ENCODE measurements around the gene CCNG2.
A peak's percentile ranks its signal among the peaks of the same experiment; 100 is the strongest.
"Not testable (repeated sequence)": the region's sequence is repeated elsewhere in the genome, so short reads cannot be mapped to it uniquely, and the experiment has no call there.

Gene CCNG2

DNA sequence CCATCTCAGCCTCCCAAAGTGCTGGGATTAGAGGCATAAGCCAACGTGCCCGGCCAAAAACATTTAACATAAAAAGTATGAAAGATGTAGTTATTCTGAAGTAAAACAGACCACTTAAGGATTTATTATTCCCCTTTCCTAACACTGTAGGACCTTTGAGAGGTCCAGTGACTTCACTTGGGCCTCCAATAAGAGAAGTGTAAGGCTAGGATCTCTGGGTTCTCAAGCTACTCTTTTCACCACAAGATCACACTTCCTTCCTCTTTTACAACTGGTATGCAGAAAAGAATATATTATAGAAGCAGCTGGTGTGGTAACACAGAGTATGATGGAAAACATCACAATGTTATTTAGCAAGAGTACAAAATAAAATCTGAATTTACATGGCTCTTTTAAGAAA lies 30.2 kb upstream of the CCNG2 start:
- DNase-seq (ENCODE audit: low read depth) = peak; percentile 83
- no peak overlapping the region for H3K4me3 ChIP-seq (ENCODE audit: low read depth, low read length)

DNA sequence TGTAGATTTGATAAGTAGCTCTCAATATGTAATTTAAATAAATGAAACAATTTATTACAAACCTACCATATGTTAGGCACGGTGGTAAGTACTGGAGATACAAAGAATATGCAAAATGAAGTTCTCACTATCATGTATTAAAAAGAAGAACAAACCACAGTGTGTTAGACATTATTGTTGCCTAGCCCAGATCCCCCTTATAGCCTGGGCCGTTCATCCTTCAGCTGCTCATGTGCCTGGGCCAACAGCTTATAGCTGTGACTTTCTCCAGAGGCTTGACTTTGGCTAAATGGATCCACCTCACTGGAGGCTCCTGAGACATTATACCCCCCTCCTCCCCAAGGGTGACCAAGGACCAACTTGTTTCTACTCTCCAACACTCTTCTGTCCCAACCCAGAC lies 29.8 kb upstream of the CCNG2 start:
- DNase-seq (ENCODE audit: low read depth) = peak; percentile 20
- TF ChIP-seq MAX (IDR thresholded peaks at IDR 0.05; ENCODE audit: low read depth, low read length) (no peak), MYC (IDR thresholded peaks at IDR 0.05; ENCODE audit: low read depth, low read length) (no peak), POLR2A (IDR thresholded peaks at IDR 0.05; ENCODE audit: extremely low read depth, insufficient read length) (no peak)
- TF ChIP-seq, protein P1, sequence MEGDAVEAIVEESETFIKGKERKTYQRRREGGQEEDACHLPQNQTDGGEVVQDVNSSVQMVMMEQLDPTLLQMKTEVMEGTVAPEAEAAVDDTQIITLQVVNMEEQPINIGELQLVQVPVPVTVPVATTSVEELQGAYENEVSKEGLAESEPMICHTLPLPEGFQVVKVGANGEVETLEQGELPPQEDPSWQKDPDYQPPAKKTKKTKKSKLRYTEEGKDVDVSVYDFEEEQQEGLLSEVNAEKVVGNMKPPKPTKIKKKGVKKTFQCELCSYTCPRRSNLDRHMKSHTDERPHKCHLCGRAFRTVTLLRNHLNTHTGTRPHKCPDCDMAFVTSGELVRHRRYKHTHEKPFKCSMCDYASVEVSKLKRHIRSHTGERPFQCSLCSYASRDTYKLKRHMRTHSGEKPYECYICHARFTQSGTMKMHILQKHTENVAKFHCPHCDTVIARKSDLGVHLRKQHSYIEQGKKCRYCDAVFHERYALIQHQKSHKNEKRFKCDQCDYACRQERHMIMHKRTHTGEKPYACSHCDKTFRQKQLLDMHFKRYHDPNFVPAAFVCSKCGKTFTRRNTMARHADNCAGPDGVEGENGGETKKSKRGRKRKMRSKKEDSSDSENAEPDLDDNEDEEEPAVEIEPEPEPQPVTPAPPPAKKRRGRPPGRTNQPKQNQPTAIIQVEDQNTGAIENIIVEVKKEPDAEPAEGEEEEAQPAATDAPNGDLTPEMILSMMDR (IDR thresholded peaks at IDR 0.05; ENCODE audit: low read depth, low read length) = no peak
- H3K4me3 ChIP-seq (ENCODE audit: low read depth, low read length) = no peak overlapping the region

More for the DNA sequence above, 30.2 kb upstream of the CCNG2 start:
- TF ChIP-seq, protein P1 (IDR thresholded peaks at IDR 0.05; ENCODE audit: low read depth, low read length) = no peak
- TF ChIP-seq MAX (IDR thresholded peaks at IDR 0.05; ENCODE audit: low read depth, low read length) = no peak
- TF ChIP-seq MYC (IDR thresholded peaks at IDR 0.05; ENCODE audit: low read depth, low read length) = no peak
- no peak for TF ChIP-seq POLR2A (IDR thresholded peaks at IDR 0.05; ENCODE audit: extremely low read depth, insufficient read length)

- H3K4me3 ChIP-seq (ENCODE audit: low read depth, low read length) = no peak overlapping the region
- DNase-seq (ENCODE audit: low read depth) = peak; percentile 9
- TF ChIP-seq, protein P1 (IDR thresholded peaks at IDR 0.05; ENCODE audit: low read depth, low read length) = no peak
- no peak for TF ChIP-seq POLR2A (IDR thresholded peaks at IDR 0.05; ENCODE audit: extremely low read depth, insufficient read length)
- TF ChIP-seq MYC (IDR thresholded peaks at IDR 0.05; ENCODE audit: low read depth, low read length) = no peak
- no peak for TF ChIP-seq MAX (IDR thresholded peaks at IDR 0.05; ENCODE audit: low read depth, low read length)
These were observed 29.0 kb upstream of the CCNG2 start for GRCh38 chr4:77127837-77128621.

GRCh38 chr4:77132652-77133312 lies 24.2 kb upstream of the CCNG2 start:
- H3K4me3 ChIP-seq (ENCODE audit: low read depth, low read length) = no peak overlapping the region
- TF ChIP-seq MYC (IDR thresholded peaks at IDR 0.05; ENCODE audit: low read depth, low read length) = no peak
- no peak for TF ChIP-seq POLR2A (IDR thresholded peaks at IDR 0.05; ENCODE audit: extremely low read depth, insufficient read length)
- TF ChIP-seq, protein P1 (IDR thresholded peaks at IDR 0.05; ENCODE audit: low read depth, low read length) = no peak
- TF ChIP-seq MAX (IDR thresholded peaks at IDR 0.05; ENCODE audit: low read depth, low read length) = no peak
- DNase-seq (ENCODE audit: low read depth) = no peak

DNA sequence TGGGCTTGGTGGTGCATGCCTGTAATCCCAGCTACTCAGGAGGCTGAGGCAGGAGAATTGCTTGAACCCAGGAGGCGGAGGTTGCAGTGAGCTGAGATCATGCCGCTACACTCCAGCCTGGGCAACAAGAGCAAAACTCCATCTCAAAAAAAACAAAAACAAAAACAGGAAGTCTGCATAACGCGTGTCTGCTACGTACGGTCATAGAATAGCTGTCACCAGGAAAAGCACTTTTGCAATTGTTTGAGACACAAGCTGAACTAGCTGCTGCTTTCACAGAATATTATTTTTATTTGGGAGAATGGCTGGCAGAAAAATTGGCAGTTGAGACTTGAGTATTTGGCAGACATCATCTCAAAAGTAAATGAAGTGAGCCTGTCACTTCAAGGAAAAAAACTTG lies 19.6 kb upstream of the CCNG2 start:
- not testable (repeated sequence) for H3K4me3 ChIP-seq (ENCODE audit: low read depth, low read length)
- DNase-seq (ENCODE audit: low read depth) = peak; percentile 24

DNA sequence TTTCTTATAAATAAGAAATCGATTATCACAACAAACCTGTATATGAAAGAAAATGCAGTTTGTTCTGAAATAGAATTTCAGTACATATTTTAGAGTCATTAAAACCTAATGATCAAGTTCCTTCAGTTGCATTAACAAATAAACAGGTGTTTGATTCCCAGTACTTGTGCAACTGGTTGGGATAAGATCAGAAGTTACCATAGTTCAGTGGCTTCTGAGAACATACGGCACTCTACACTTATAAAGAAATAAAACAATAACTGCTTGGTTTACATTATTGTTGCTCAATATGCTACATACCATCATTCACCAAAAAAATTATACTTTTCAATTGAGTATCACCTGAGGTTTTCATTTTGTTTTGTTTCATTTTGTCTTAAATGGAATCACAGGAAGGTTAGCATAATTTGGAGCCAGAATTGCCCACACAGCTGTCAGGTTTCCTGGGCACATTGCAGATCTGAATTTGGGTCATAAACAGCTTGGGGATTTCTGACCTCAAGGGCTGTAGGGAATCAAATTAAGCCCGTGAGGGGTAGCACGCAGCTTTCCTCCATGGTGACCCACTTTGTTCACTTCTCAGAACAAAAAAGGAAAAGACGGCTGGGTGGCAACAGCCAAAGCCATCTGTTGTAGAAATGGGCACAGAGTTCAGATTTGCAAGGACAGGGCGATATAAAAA lies 14.9 kb upstream of the CCNG2 start:
- DNase-seq (ENCODE audit: low read depth) = no peak
- no peak overlapping the region for H3K4me3 ChIP-seq (ENCODE audit: low read depth, low read length)
- no peak for TF ChIP-seq POLR2A (IDR thresholded peaks at IDR 0.05; ENCODE audit: extremely low read depth, insufficient read length)
- no peak for TF ChIP-seq MYC (IDR thresholded peaks at IDR 0.05; ENCODE audit: low read depth, low read length)
- TF ChIP-seq MAX (IDR thresholded peaks at IDR 0.05; ENCODE audit: low read depth, low read length) = no peak
- TF ChIP-seq, protein P1 (IDR thresholded peaks at IDR 0.05; ENCODE audit: low read depth, low read length) = no peak

Measured in NB4 (cell line).